Coronary artery (tissue), 2 donors: ENCODE results near the gene FAM25C.
A peak's percentile ranks its signal among the peaks of the same experiment; 100 is the strongest.
"Not testable (repeated sequence)": the region's sequence is repeated elsewhere in the genome, so short reads cannot be mapped to it uniquely, and the experiment has no call there.

Experiments used
- DNase-seq: peaks from one replicate; pipeline ENCODE4 v3.0.0-alpha.2; 2017; ENCODE audit warnings: low spot score
- H3K27ac ChIP-seq, 2 donors: fragments of 200-600 bp; sonication (generic); one replicate each; pipeline ENCODE4 v1.5.1; 2016 to 2019
- H3K4me3 ChIP-seq: fragments of 200-600 bp; sonication (generic); 2 replicates; pipeline ENCODE4 v1.5.1; 2016; ENCODE audit warnings: mild to moderate bottlenecking, moderate library complexity

Gene FAM25C

GRCh38 chr10:47962785-47963184 lies 36.8 kb downstream of the FAM25C start:
- not testable (repeated sequence) for H3K4me3 ChIP-seq, H3K27ac ChIP-seq, DNase-seq

GRCh38 chr10:47960699-47961098 lies 38.9 kb downstream of the FAM25C start:
- not testable (repeated sequence) for DNase-seq, H3K4me3 ChIP-seq, H3K27ac ChIP-seq

- not testable (repeated sequence) for DNase-seq, H3K4me3 ChIP-seq, H3K27ac ChIP-seq
Measured at GRCh38 chr10:47959677-47960076, 39.9 kb downstream of the FAM25C start.

GRCh38 chr10:47957158-47957557 lies 42.4 kb downstream of the FAM25C start:
- not testable (repeated sequence) for H3K4me3 ChIP-seq, H3K27ac ChIP-seq
- DNase-seq = peak; percentile 41

- not testable (repeated sequence) for DNase-seq, H3K27ac ChIP-seq, H3K4me3 ChIP-seq
Measured at GRCh38 chr10:47947424-47947823, 52.2 kb downstream of the FAM25C start.
